ENCODE results near the gene FPR2.

DNA sequence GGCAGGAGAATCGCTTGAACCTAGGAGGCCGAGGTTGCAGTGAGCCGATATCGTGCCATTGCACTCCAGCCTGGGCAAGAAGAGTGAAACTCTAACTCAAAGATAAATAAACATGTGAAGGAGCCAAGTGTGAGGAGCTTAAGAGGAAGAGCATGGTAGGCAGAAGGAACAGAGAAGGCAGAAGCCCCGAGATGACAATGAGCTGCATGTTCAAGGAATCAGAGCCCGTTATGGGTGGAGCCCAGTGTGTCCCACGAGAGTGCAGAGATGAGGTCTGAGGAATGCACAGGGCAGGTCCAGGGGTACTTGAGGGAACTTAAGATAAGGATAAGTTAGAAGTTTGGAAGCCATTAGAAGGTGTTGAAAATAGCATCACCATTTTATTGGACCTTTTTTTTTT, 716 bp downstream of the FPR2 start:
- TF ChIP-seq, protein P1, sequence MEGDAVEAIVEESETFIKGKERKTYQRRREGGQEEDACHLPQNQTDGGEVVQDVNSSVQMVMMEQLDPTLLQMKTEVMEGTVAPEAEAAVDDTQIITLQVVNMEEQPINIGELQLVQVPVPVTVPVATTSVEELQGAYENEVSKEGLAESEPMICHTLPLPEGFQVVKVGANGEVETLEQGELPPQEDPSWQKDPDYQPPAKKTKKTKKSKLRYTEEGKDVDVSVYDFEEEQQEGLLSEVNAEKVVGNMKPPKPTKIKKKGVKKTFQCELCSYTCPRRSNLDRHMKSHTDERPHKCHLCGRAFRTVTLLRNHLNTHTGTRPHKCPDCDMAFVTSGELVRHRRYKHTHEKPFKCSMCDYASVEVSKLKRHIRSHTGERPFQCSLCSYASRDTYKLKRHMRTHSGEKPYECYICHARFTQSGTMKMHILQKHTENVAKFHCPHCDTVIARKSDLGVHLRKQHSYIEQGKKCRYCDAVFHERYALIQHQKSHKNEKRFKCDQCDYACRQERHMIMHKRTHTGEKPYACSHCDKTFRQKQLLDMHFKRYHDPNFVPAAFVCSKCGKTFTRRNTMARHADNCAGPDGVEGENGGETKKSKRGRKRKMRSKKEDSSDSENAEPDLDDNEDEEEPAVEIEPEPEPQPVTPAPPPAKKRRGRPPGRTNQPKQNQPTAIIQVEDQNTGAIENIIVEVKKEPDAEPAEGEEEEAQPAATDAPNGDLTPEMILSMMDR (IDR thresholded peaks at IDR 0.05; ENCODE audit: insufficient read depth, low read depth, low read length), result no peak
- TF ChIP-seq EZH2 (IDR thresholded peaks at IDR 0.05; ENCODE audit: insufficient read depth, low read length), result no peak

All from astrocyte (in vitro differentiated cells and primary cell).